GM12878 (cell line): ENCODE results near the gene SCARB1. TPM values are rescaled to one million over a fixed set of nuclear protein-coding genes. Genes with fewer than 3 reads are reported as not detected.
A peak's percentile ranks its signal among the peaks of the same experiment; 100 is the strongest.

Experiments
- CBFB ChIP-seq: IDR thresholded peaks from 2 replicates; pipeline ENCODE4 v1.6.1; 2016; ENCODE audit warnings: antibody characterized with exemption, low read depth
- CHD4 ChIP-seq: fragments of 200-600 bp; sonication (generic); IDR thresholded peaks from 2 replicates; pipeline ENCODE4 v1.6.1; 2016; ENCODE audit warnings: mild to moderate bottlenecking
- DPF2 ChIP-seq: fragments of 450-650 bp; IDR thresholded peaks from 2 replicates; pipeline ENCODE4 v1.6.1; 2017; ENCODE audit warnings: mild to moderate bottlenecking
- ESRRA ChIP-seq: IDR thresholded peaks from 2 replicates; pipeline ENCODE4 v1.6.1; 2012; ENCODE audit warnings: mild to moderate bottlenecking, low read length, improper control_type of control experiment
- FOXM1 ChIP-seq: IDR thresholded peaks from 2 replicates; pipeline ENCODE4 v1.6.1; 2012; ENCODE audit warnings: low read depth, mild to moderate bottlenecking, inconsistent platforms, low read length, moderate library complexity
- KAT2A ChIP-seq: conservative IDR thresholded peaks from 2 replicates; pipeline ENCODE4 v1.6.1; 2011; ENCODE audit warnings: low read depth, low read length; ENCODE audit not compliant: control insufficient read depth
- MAX ChIP-seq: IDR thresholded peaks from 2 replicates; pipeline ENCODE4 v1.6.1; 2012; ENCODE audit warnings: low read depth, low read length, improper control_type of control experiment
- RELA ChIP-seq: fragments of 450-650 bp; IDR thresholded peaks from 2 replicates; pipeline ENCODE4 v1.8.0; 2014; ENCODE audit warnings: borderline replicate concordance; ENCODE audit not compliant: partially characterized antibody
- REST ChIP-seq: IDR thresholded peaks from 2 replicates; pipeline ENCODE4 v1.6.1; 2012; ENCODE audit warnings: mild to moderate bottlenecking, low read depth, low read length
- SKIL ChIP-seq: fragments of 450-650 bp; IDR thresholded peaks from 2 replicates; pipeline ENCODE4 v1.6.1; 2017; ENCODE audit warnings: mild to moderate bottlenecking, low read depth, inconsistent platforms; ENCODE audit not compliant: poor library complexity, severe bottlenecking
- SMARCA5 ChIP-seq: fragments of 450-650 bp; IDR thresholded peaks from 2 replicates; pipeline ENCODE4 v1.6.1; 2017; ENCODE audit warnings: mild to moderate bottlenecking
- SMC3 ChIP-seq: IDR thresholded peaks from 2 replicates; pipeline ENCODE4 v1.6.1; 2011; ENCODE audit warnings: low read length, improper control_type of control experiment, borderline replicate concordance
- SREBF1 ChIP-seq: IDR thresholded peaks from 2 replicates; pipeline ENCODE4 v1.6.1; 2012; ENCODE audit warnings: mild to moderate bottlenecking, low read length
- TBL1XR1 ChIP-seq: IDR thresholded peaks from 2 replicates; pipeline ENCODE4 v1.6.1; 2012; ENCODE audit warnings: low read depth, low read length, improper control_type of control experiment
- ZNF592 ChIP-seq: fragments of 450-650 bp; IDR thresholded peaks from 2 replicates; pipeline ENCODE4 v1.6.1; 2017; ENCODE audit warnings: mild to moderate bottlenecking, moderate library complexity
- ZNF622 ChIP-seq: fragments of 450-650 bp; IDR thresholded peaks from 2 replicates; pipeline ENCODE4 v1.6.1; 2017; ENCODE audit warnings: mild to moderate bottlenecking, inconsistent platforms
- polyA plus RNA-seq, 11 experiments: library from polyadenylated mRNA; depleted of rRNA in 4 of 11; unstranded in 6 of 11; stranded (reverse) in 5 of 11; fragments of >200 nt; fragmentation: Nextera tagmentation in 4 of 11; fragmentation: Illumina TruSeq in 1 of 11; extraction: Ambion mirVana in 4 of 11; extraction: Trizol in 1 of 11; gene quantifications; 1 replicate in 1 of 11; 2 replicates in 10 of 11; pipeline versions ENCODE4 v1.2.1 to v1.2.3, GENCODE V29; 2011 to 2016; ENCODE audit warnings: inconsistent platforms in 2 of 11, missing spikeins in 2 of 11, low read depth in 1 of 11
- total RNA-seq, 4 experiments: library from RNA; depleted of rRNA in 3 of 4; stranded (reverse); fragments of >200 nt in 3 of 4; fragmentation: Illumina TruSeq in 1 of 4; extraction: Trizol in 1 of 4; gene quantifications; 2 replicates each; pipeline versions ENCODE4 v1.2.1 to v1.2.3, GENCODE V29; 2013 to 2021

SCARB1 gene
- total and polyA plus RNA-seq, 10 of the 15 experiments (the other 5 are each of a cell fraction or from before 2014, with no cell fraction given): 0.34 to 104 (median 63.1) TPM

GRCh38 chr12:124774462-124775167 lies 89.0 kb downstream of the SCARB1 start (continued):
- TF ChIP-seq REST (no peak), TBL1XR1 (peak; percentile 73), ZNF592 (peak; percentile 86; the same call in 1 of the 2 replicates), KAT2A (no peak), FOXM1 (peak; percentile 99), SMARCA5 (peak; percentile 77; the same call in 1 of the 2 replicates), CHD4 (no peak), SMC3 (peak; percentile 32; the same call in 1 of the 2 replicates), MAX (no peak), CBFB (peak; percentile 87), ESRRA (no peak; the same call in 1 of the 2 replicates), DPF2 (peak; percentile 98), SREBF1 (no peak), RELA (peak; percentile 72), ZNF622 (no peak), SKIL (peak; percentile 96)
